Breast epithelium (tissue), 3 donors: ENCODE data around the gene PPM1H.

Experiments
- CTCF ChIP-seq, 3 donors: fragments of 450-650 bp; IDR thresholded peaks; one replicate each; pipeline ENCODE4 v1.5.1; 2016 to 2017; ENCODE audit warnings: antibody characterized with exemption in 3 of 3, mild to moderate bottlenecking in 3 of 3, moderate library complexity in 3 of 3
- POLR2AphosphoS5 ChIP-seq, 3 donors: sonication (generic); formaldehyde crosslinking; IDR thresholded peaks; one replicate each; pipeline ENCODE4 v1.6.1; 2017; ENCODE audit warnings: antibody characterized with exemption in 3 of 3

GRCh38 chr12:62854024-62854423 is 80.9 kb downstream of the PPM1H start:
- TF ChIP-seq CTCF (IDR thresholded peaks at IDR 0.05) (no peak), POLR2AphosphoS5 (IDR thresholded peaks at IDR 0.05) (no peak)
